Measurements from ENCODE around the gene TFRC. TPM values are rescaled to one million over a fixed set of nuclear protein-coding genes. Genes with fewer than 3 reads are reported as not detected.

The TFRC gene
- total and polyA plus RNA-seq, 2 experiments from 2014 or later: 35.5 to 187 TPM

GRCh38 chr3:196127308-196128040 lies 45.6 kb upstream of the TFRC start:
- Mint-ChIP-seq H3K27ac (no peak overlapping the region), H3K27me3 (ENCODE audit: insufficient read depth, low read depth, poor library complexity) (peaks cover 2% of the 10 kb centered on the region)

More at GRCh38 chr3:196127308-196128040, 45.6 kb upstream of the TFRC start:
- 0 out of 2 replicates have a peak overlapping the region, but pooled peaks have one; percentile 66 for H2AFZ ChIP-seq
- H3K27ac ChIP-seq (ENCODE audit: low read depth): no peak overlapping the region
- no peak overlapping the region for H3K4me3 ChIP-seq
- DNase-seq (ENCODE audit: low spot score) (no peak), ATAC-seq (no peak; the same call in 2 of the 3 replicates)
- Mint-ChIP-seq H3K9me3 (no peaks in the 10 kb centered on the region), H3K36me3 (ENCODE audit: low read depth) (no peaks in the 10 kb centered on the region), H3K4me1 (peaks cover 5% of the 10 kb centered on the region), H3K4me3 (no peak overlapping the region)
- no peaks in the 10 kb centered on the region for H3K36me3 ChIP-seq (ENCODE audit: insufficient read depth)
- H3K4me1 ChIP-seq (ENCODE audit: insufficient read depth): peaks cover 3% of the 10 kb centered on the region; the same call in 1 of the 2 replicates
- no peaks in the 10 kb centered on the region for H3K27me3 ChIP-seq (ENCODE audit: insufficient read depth)
- no peak for TF ChIP-seq ZNF462 (CRISPR knock-in tag; IDR thresholded peaks at IDR 0.05)
- TF ChIP-seq EZH2phosphoT487 (IDR thresholded peaks at IDR 0.05; ENCODE audit: unreplicated experiment): no peak
- no peak for TF ChIP-seq NANOG (IDR thresholded peaks at IDR 0.05; ENCODE audit: borderline replicate concordance)
- no peak for TF ChIP-seq ZNF331 (CRISPR knock-in tag; IDR thresholded peaks at IDR 0.05; ENCODE audit: low read depth)
- no peak for TF ChIP-seq CTCF (conservative IDR thresholded peaks at IDR 0.05; ENCODE audit: low read depth in 2 of 2)
- no peak for TF ChIP-seq ETS1 (IDR thresholded peaks at IDR 0.05)
- no peak for TF ChIP-seq ZNF114 (CRISPR knock-in tag; IDR thresholded peaks at IDR 0.05)
- no peak for TF ChIP-seq EZH2 (IDR thresholded peaks at IDR 0.05; ENCODE audit: low read depth, unreplicated experiment)
- H3K79me2 ChIP-seq (replicated peaks; ENCODE audit: insufficient read depth): no peaks in the 10 kb centered on the region
- no peaks in the 10 kb centered on the region for H3F3A ChIP-seq (replicated peaks; ENCODE audit: low read depth)
- H3K9me2 ChIP-seq (ENCODE audit: insufficient read depth): no peaks in the 10 kb centered on the region
- H4K20me1 ChIP-seq (replicated peaks; ENCODE audit: insufficient read depth): no peaks in the 10 kb centered on the region
- no peak overlapping the region for H3K4me2 ChIP-seq
